Spinal cord (tissue), 10 donors: ENCODE results near the gene FITM2. TPM values are rescaled to one million over a fixed set of nuclear protein-coding genes. Genes with fewer than 3 reads are reported as not detected.
"Not testable (repeated sequence)": the region's sequence is repeated elsewhere in the genome, so short reads cannot be mapped to it uniquely, and the experiment has no call there.

ENCODE experiments used
- DNase-seq, 6 donors: peaks; one replicate each; pipeline versions ENCODE4 v3.0.0 to v3.0.0-alpha.2; 2013 to 2015; ENCODE audit warnings: low spot score in 6 of 6, low read depth in 4 of 6
- H3K27ac ChIP-seq: one replicate; pipeline ENCODE4 v1.5.1; 2013; ENCODE audit warnings: low read depth, low read length, control low read depth
- H3K27me3 ChIP-seq: one replicate; pipeline ENCODE4 v1.6.1; 2013; ENCODE audit warnings: low read length; ENCODE audit not compliant: control insufficient read depth, insufficient read depth
- H3K36me3 ChIP-seq: one replicate; pipeline ENCODE4 v1.6.1; 2013; ENCODE audit warnings: low read length; ENCODE audit not compliant: control insufficient read depth, insufficient read depth
- H3K4me1 ChIP-seq: one replicate; pipeline ENCODE4 v1.6.1; 2013; ENCODE audit warnings: low read length; ENCODE audit not compliant: control insufficient read depth, insufficient read depth
- H3K4me3 ChIP-seq: one replicate; pipeline ENCODE4 v1.5.1; 2013; ENCODE audit warnings: low read depth, low read length, control low read depth
- H3K9me3 ChIP-seq: one replicate; pipeline ENCODE4 v1.6.1; 2013; ENCODE audit warnings: low read length; ENCODE audit not compliant: control insufficient read depth, insufficient read depth
- WGBS: methylation state at CpG from one replicate; pipeline ENCODE4 v1.1.5; 2013; ENCODE audit warnings: missing lambda C conversion rate; ENCODE audit not compliant: insufficient coverage; 5-methylcytosine and 5-hydroxymethylcytosine counted together
- polyA plus RNA-seq, 2 donors: library from polyadenylated mRNA; unstranded; fragments of 120-200 nt; gene quantifications; one replicate each; pipeline ENCODE4 v1.2.1, GENCODE V29; 2013; ENCODE audit not compliant: insufficient read length in 2 of 2
- total RNA-seq, 2 donors: library from RNA; depleted of rRNA in 1 of 2; stranded (reverse); fragments of 120-200 nt in 1 of 2; fragments of >200 nt in 1 of 2; gene quantifications; one replicate each; pipeline versions ENCODE4 v1.2.3 to v1.2.4, GENCODE V29; 2013 to 2014
- donor health status: healthy.

FITM2 gene
- total and polyA plus RNA-seq, 4 donors: 12.5 to 16.5 (median 14.2) TPM

GRCh38 chr20:44309763-44310663, 989 bp downstream of the FITM2 start:
- Histone ChIP-seq H3K4me3 (peak overlapping the region; percentile 82), H3K4me1 (peaks cover 17% of the 10 kb centered on the region), H3K9me3 (no peaks in the 10 kb centered on the region), H3K27ac (no peak overlapping the region), H3K36me3 (peaks cover 6% of the 10 kb centered on the region), H3K27me3 (no peaks in the 10 kb centered on the region)
- 25% methylated on average over 16 of the region's 17 CpGs for WGBS
- peak in 2 of 6 donors; percentile 13 to 47 for DNase-seq

GRCh38 chr20:44306927-44307326, 4.1 kb downstream of the FITM2 start:
- H3K27me3 ChIP-seq: no peaks in the 10 kb centered on the region
- H3K9me3 ChIP-seq: no peaks in the 10 kb centered on the region
- no peak overlapping the region for H3K27ac ChIP-seq
- peaks cover 17% of the 10 kb centered on the region for H3K4me1 ChIP-seq
- no peak overlapping the region for H3K4me3 ChIP-seq
- H3K36me3 ChIP-seq: peaks cover 8% of the 10 kb centered on the region
- no peak for DNase-seq
- 89% methylated on average over 8 of the region's 9 CpGs for WGBS

GRCh38 chr20:44304383-44304782, 6.6 kb downstream of the FITM2 start:
- H3K9me3 ChIP-seq: no peaks in the 10 kb centered on the region
- no peak for DNase-seq
- no peaks in the 10 kb centered on the region for H3K27me3 ChIP-seq
- H3K27ac ChIP-seq: no peak overlapping the region
- H3K4me1 ChIP-seq: no peaks in the 10 kb centered on the region
- H3K4me3 ChIP-seq: no peak overlapping the region
- peaks cover 8% of the 10 kb centered on the region for H3K36me3 ChIP-seq

GRCh38 chr20:44302736-44303135, 8.3 kb downstream of the FITM2 start:
- WGBS: 66% methylated on average over 2 of the region's 8 CpGs
- no peaks in the 10 kb centered on the region for H3K27me3 ChIP-seq
- peak in 1 of 6 donors; percentile 56 for DNase-seq
- H3K4me1 ChIP-seq: no peaks in the 10 kb centered on the region
- no peaks in the 10 kb centered on the region for H3K9me3 ChIP-seq
- no peak overlapping the region for H3K4me3 ChIP-seq
- H3K36me3 ChIP-seq: peaks cover 8% of the 10 kb centered on the region
- H3K27ac ChIP-seq: no peak overlapping the region

- Histone ChIP-seq H3K4me3 (no peak overlapping the region), H3K27me3 (no peaks in the 10 kb centered on the region), H3K9me3 (no peaks in the 10 kb centered on the region), H3K27ac (no peak overlapping the region), H3K4me1 (no peaks in the 10 kb centered on the region), H3K36me3 (peaks cover 8% of the 10 kb centered on the region)
- DNase-seq: no peak
- 90% methylated on average over 3 of the region's 5 CpGs for WGBS
These were observed 8.9 kb downstream of the FITM2 start for GRCh38 chr20:44302026-44302669.

GRCh38 chr20:44301285-44301684, 9.7 kb downstream of the FITM2 start:
- H3K9me3 ChIP-seq: no peaks in the 10 kb centered on the region
- H3K4me1 ChIP-seq: no peaks in the 10 kb centered on the region
- no peak for DNase-seq
- H3K36me3 ChIP-seq: peaks cover 2% of the 10 kb centered on the region
- no peaks in the 10 kb centered on the region for H3K27me3 ChIP-seq
- no peak overlapping the region for H3K4me3 ChIP-seq
- no peak overlapping the region for H3K27ac ChIP-seq

GRCh38 chr20:44299011-44299535, 11.9 kb downstream of the FITM2 start:
- not testable (repeated sequence) for H3K36me3 ChIP-seq, H3K27me3 ChIP-seq, H3K4me3 ChIP-seq, H3K4me1 ChIP-seq, H3K9me3 ChIP-seq, DNase-seq, H3K27ac ChIP-seq
- WGBS: 89% methylated on average over 36 of the region's 42 CpGs

GRCh38 chr20:44297721-44298120, 13.3 kb downstream of the FITM2 start:
- no peaks in the 10 kb centered on the region for H3K9me3 ChIP-seq
- peaks cover 2% of the 10 kb centered on the region for H3K36me3 ChIP-seq
- 100% methylated on average over 2 of the region's 4 CpGs for WGBS
- no peaks in the 10 kb centered on the region for H3K27me3 ChIP-seq
- H3K4me3 ChIP-seq: no peak overlapping the region
- H3K4me1 ChIP-seq: no peaks in the 10 kb centered on the region
- no peak overlapping the region for H3K27ac ChIP-seq
- no peak for DNase-seq

GRCh38 chr20:44296011-44296410, 15.0 kb downstream of the FITM2 start:
- Histone ChIP-seq H3K4me1 (no peaks in the 10 kb centered on the region), H3K27ac (no peak overlapping the region), H3K27me3 (no peaks in the 10 kb centered on the region), H3K36me3 (no peaks in the 10 kb centered on the region), H3K4me3 (no peak overlapping the region), H3K9me3 (no peaks in the 10 kb centered on the region)
- no peak for DNase-seq
- WGBS: 90% methylated on average over 4 of the region's 7 CpGs

- DNase-seq: no peak
- H3K4me3 ChIP-seq: no peak overlapping the region
- no peaks in the 10 kb centered on the region for H3K9me3 ChIP-seq
- 93% methylated on average over 5 of the region's 7 CpGs for WGBS
- no peaks in the 10 kb centered on the region for H3K36me3 ChIP-seq
- H3K4me1 ChIP-seq: no peaks in the 10 kb centered on the region
- H3K27me3 ChIP-seq: no peaks in the 10 kb centered on the region
- no peak overlapping the region for H3K27ac ChIP-seq
These were observed 19.2 kb downstream of the FITM2 start for GRCh38 chr20:44291754-44292153.
